Lung (tissue), 12 donors: ENCODE data around the gene TBC1D8. TPM values are rescaled to one million over a fixed set of nuclear protein-coding genes. Genes with fewer than 3 reads are reported as not detected.

Experiments used
- ATAC-seq: fragments of 200-7000 bp; cut with Tn5 transposase; one replicate; pipeline ENCODE4 v1.9.1; 2020; ENCODE audit warnings: moderate number of reproducible peaks; ENCODE audit not compliant: insufficient read depth, low FRiP score
- DNase-seq, 3 donors: peaks; one replicate each; pipeline ENCODE4 v3.0.0-alpha.2; 2013 to 2017
- H3K27ac ChIP-seq, 2 donors: one replicate each; pipeline ENCODE4 v1.5.1; 2013; ENCODE audit warnings: mild to moderate bottlenecking in 2 of 2, moderate library complexity in 2 of 2, control low read depth in 1 of 2, inconsistent platforms in 1 of 2, low read depth in 1 of 2, low read length in 1 of 2
- H3K27me3 ChIP-seq, 3 donors: one replicate each; pipeline ENCODE4 v1.5.1; 2013; ENCODE audit warnings: low read length in 2 of 3; ENCODE audit not compliant: control insufficient read depth in 3 of 3, insufficient read depth in 3 of 3
- H3K36me3 ChIP-seq, 4 donors: one replicate each; pipeline ENCODE4 v1.5.1; 2013; ENCODE audit warnings: low read length in 4 of 4, mild to moderate bottlenecking in 1 of 4, moderate library complexity in 1 of 4; ENCODE audit not compliant: control insufficient read depth in 4 of 4, insufficient read depth in 4 of 4
- H3K4me1 ChIP-seq, 5 donors: one replicate each; pipeline ENCODE4 v1.5.1; 2013; ENCODE audit warnings: low read length in 5 of 5, mild to moderate bottlenecking in 2 of 5, moderate library complexity in 1 of 5; ENCODE audit not compliant: control insufficient read depth in 5 of 5, insufficient read depth in 5 of 5
- H3K4me3 ChIP-seq: one replicate; pipeline ENCODE4 v1.5.1; 2013; ENCODE audit warnings: mild to moderate bottlenecking, control low read depth, moderate library complexity
- H3K9ac ChIP-seq, 2 donors: one replicate each; pipeline ENCODE4 v1.5.1; 2013; ENCODE audit warnings: low read length in 2 of 2, control low read depth in 1 of 2; ENCODE audit not compliant: insufficient read depth in 1 of 2
- H3K9me3 ChIP-seq, 4 donors: one replicate each; pipeline ENCODE4 v1.5.1; 2013; ENCODE audit warnings: low read length in 3 of 4, mild to moderate bottlenecking in 1 of 4, moderate library complexity in 1 of 4; ENCODE audit not compliant: control insufficient read depth in 4 of 4, insufficient read depth in 3 of 4
- WGBS, 2 donors: extraction: QIAGEN DNeasy Blood & Tissue Kit; methylation state at CpG; one replicate each; pipeline ENCODE4 v1.1.7; 2013; 5-methylcytosine and 5-hydroxymethylcytosine counted together
- polyA plus RNA-seq, 2 donors: library from polyadenylated mRNA; stranded (reverse); fragments of 200-250 nt; gene quantifications; one replicate each; pipeline ENCODE4 v1.2.1, GENCODE V29; 2013
- total RNA-seq, 2 donors: library from RNA; depleted of rRNA in 1 of 2; stranded (reverse); fragments of >200 nt in 1 of 2; gene quantifications; one replicate each; pipeline ENCODE4 v1.2.1, GENCODE V29; 2014 to 2021
- TF ChIP-seq, protein P1 (sequence below): IDR thresholded peaks from 2 replicates; pipeline ENCODE4 v1.5.1; 2012; ENCODE audit warnings: mild to moderate bottlenecking; ENCODE audit errors: control extremely low read depth, extremely low read depth
- donor health status: control.
- donor health status: control.
- donor health status: Bipolar disorder and iron deficiency.
- donor health status: healthy.
- donor health status: DM: yes; HTN: yes; CAD: no.

The TBC1D8 gene
- total and polyA plus RNA-seq, 4 donors, result 15.8 to 40.7 (median 29.7) TPM

DNA sequence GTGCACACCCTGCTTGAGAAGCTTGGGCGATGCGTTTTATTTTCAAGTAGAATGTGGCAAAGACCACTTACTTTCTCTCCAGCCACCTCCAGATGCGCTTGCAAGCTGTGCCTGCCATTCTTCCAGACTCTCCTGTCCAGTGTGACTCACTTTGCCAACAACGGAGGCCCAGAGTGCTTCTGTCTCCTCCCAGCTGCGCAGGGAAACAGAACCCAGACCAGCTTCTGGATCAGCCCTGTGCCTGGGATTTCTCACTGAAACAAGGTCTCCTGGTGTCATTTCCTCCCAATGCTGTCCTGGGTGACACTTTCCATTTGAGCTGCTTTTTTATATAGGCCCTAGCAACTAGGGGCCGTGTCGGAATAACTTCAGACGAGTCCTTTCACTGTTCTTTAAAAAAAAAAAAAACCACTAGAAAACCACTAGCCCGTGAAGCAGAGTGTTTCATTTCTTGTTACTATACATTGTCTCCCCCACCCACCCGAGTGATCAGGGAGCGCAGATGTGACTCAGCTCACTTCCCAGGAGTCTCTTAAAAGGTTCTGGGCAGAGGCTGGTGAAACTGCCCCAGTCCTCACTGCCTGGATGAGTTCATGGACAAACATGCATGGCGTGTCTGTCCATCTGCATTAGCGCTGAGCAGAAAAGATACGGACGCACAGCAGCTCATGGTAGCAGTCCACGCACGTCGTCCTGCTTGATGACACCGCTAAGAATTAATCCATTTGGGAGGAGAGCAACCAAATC is 174.4 kb downstream of the TBC1D8 start:
- Histone ChIP-seq H3K9ac (no peak overlapping the region), H3K27ac (no peak overlapping the region), H3K4me3 (no peak overlapping the region), H3K27me3 (no peaks in the 10 kb centered on the region), H3K9me3 (no peaks in the 10 kb centered on the region), H3K4me1 (no peaks in the 10 kb centered on the region), H3K36me3 (peaks cover 0 to 31% (median under 1%) of the 10 kb centered on the region in 4 donors)
- ATAC-seq (no peak), DNase-seq (no peak)
- 88 to 89% methylated on average over 19 of the region's 19 CpGs for WGBS, 2 donors
- TF ChIP-seq, protein P1, sequence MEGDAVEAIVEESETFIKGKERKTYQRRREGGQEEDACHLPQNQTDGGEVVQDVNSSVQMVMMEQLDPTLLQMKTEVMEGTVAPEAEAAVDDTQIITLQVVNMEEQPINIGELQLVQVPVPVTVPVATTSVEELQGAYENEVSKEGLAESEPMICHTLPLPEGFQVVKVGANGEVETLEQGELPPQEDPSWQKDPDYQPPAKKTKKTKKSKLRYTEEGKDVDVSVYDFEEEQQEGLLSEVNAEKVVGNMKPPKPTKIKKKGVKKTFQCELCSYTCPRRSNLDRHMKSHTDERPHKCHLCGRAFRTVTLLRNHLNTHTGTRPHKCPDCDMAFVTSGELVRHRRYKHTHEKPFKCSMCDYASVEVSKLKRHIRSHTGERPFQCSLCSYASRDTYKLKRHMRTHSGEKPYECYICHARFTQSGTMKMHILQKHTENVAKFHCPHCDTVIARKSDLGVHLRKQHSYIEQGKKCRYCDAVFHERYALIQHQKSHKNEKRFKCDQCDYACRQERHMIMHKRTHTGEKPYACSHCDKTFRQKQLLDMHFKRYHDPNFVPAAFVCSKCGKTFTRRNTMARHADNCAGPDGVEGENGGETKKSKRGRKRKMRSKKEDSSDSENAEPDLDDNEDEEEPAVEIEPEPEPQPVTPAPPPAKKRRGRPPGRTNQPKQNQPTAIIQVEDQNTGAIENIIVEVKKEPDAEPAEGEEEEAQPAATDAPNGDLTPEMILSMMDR, result no peak

DNA sequence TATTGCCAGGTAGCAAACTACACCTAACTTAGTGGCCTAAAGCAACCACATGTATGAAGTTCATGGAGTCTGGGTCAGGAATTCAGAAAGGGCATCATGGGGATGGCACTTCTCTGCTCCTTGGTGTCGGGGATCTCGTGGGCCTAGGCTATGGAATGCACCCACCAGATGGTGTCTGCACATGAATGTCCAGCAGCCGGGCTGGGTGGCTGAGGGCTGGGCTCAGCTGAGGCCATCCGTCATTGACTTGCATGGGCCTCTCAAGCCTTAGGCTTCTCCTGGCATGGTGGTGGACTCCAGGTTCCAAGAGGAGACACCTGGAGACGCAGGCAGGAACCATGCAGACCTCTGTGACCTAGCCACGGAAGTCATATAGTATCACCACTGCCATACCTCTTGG is 175.1 kb downstream of the TBC1D8 start:
- H3K27me3 ChIP-seq, result no peaks in the 10 kb centered on the region
- H3K4me1 ChIP-seq, result no peaks in the 10 kb centered on the region
- no peak for DNase-seq
- 87 to 94% methylated on average over 6 of the region's 6 CpGs for WGBS, 2 donors
- TF ChIP-seq, protein P1, result no peak
- no peak overlapping the region for H3K27ac ChIP-seq
- no peak overlapping the region for H3K4me3 ChIP-seq
- H3K9ac ChIP-seq, result no peak overlapping the region
- H3K36me3 ChIP-seq, result peaks cover 0 to 32% (median under 1%) of the 10 kb centered on the region in 4 donors
- H3K9me3 ChIP-seq, result no peaks in the 10 kb centered on the region
- ATAC-seq, result no peak

DNA sequence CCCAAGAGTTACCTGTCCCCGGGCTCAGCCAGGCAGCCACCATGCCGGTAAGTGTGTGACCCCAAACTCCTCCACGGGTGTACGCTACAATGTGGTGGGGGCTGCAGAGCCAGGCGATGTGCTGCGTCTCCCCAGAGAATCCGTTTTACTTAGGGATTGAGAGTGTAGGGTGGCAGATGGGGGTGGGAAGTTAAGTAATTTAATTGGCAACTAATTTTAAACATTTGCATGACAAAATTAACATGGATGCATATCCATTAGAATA is 175.7 kb downstream of the TBC1D8 start:
- TF ChIP-seq, protein P1, result no peak
- H3K36me3 ChIP-seq, result peaks cover 0 to 35% (median 2%) of the 10 kb centered on the region in 4 donors
- ATAC-seq, result no peak
- H3K27me3 ChIP-seq, result no peaks in the 10 kb centered on the region
- no peak for DNase-seq
- no peaks in the 10 kb centered on the region for H3K4me1 ChIP-seq
- no peak overlapping the region for H3K4me3 ChIP-seq
- H3K9me3 ChIP-seq, result no peaks in the 10 kb centered on the region
- WGBS, 2 donors, result 95% methylated on average over 7 of the region's 7 CpGs
- H3K27ac ChIP-seq, result no peak overlapping the region
- no peak overlapping the region for H3K9ac ChIP-seq
